ENCODE results near the gene AGR3.
A peak's percentile ranks its signal among the peaks of the same experiment; 100 is the strongest.
"Not testable (repeated sequence)": the region's sequence is repeated elsewhere in the genome, so short reads cannot be mapped to it uniquely, and the experiment has no call there.

The AGR3 gene

GRCh38 chr7:16891338-16891737, 9.6 kb upstream of the AGR3 start:
- no peak for FAIRE-seq

- no peak for FAIRE-seq
Observed at GRCh38 chr7:16889851-16890415, 8.2 kb upstream of the AGR3 start.

DNA sequence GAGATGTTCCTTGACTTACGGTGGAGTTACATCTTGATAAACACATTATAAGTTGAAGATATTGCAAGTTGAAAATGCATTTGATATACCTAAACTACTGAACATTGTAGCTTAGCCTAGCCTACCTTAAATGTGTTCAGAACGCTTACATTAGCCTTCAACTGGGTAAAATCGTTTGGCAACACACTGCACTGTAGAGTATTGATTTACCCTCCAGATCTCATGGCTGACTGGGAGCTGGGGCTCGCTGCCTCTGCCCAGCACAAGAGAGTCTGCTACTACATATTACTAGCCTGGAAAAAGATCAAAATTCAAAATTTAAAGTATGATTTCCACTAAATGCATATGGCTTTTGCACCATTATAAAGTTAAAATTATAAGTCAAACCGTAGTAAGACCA, 7.5 kb upstream of the AGR3 start:
- FAIRE-seq, result no peak

DNA sequence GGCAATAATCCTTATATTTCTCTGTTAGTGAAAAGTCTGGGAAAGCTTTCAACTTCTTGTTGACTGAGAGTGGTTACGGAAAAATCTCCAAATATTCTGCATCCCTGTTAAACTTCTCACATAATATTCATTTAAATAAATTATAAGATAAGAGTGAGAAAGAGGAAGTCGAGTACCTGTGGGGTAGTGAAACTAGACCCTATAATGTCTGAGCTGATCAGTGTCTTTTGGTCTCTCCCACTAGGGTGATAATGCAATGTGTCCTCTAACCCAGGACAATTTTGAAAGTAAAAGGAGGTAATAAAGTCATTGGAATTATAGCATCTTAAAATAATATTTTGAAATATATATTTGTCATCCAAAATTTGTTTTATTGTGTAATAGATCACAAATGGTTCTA, 2.1 kb upstream of the AGR3 start:
- FAIRE-seq, result no peak

GRCh38 chr7:16880554-16880953, 1.2 kb downstream of the AGR3 start:
- no peak for FAIRE-seq

DNA sequence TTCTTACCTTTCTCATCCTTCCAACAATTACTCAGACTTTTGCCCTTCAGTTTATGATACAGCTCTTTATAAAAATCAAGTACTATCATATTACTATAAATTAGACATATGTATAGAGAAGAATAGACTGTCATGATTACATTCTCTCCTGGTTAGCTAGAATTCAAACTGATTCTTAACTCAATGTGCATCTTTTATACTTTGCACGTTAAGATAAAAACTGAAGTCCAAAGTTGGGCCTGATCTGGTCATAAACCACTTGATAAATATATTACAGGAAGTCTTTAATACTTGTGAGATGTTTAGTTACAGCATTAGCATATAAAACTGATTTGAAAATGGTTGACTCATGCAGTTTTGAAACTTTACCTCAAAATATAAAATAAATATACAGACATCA, 2.6 kb downstream of the AGR3 start:
- FAIRE-seq, result no peak

DNA sequence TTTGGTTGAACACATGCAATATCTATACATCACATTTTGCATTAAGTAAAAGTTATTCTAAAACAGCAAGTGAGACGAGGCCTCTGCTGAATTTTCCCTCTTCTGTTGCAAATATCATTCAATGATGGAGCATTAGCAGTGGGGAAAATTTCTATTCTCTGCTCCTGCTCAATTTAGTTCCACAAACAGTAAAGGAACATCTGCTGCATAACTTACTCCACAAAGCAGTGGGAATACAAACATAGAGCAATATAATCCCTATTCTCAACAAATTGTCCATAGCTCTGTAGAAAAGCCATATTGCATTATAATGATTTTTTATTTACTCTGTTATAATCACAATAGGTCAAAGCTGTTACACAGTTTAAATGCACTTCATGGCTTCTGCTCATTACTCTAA, 5.9 kb downstream of the AGR3 start:
- no peak for FAIRE-seq

DNA sequence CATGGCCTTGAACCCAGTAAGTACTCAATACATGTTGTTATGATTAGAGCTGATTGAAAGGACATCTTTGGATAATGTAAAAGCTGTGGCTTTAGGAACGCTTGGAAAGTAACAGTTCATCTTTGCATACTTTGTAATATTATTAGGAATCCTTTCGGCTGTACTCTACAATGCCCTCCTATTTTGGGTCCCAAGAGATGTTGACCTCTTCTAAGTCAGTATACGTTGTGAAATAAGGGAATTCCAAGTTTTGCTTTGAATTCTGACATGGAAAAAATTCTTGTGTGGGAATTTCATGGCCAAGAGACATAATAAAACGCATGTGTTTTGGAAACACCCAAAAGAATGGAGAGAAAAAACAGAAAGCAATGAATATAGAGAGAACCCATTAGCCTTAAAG, 7.7 kb downstream of the AGR3 start:
- FAIRE-seq, result no peak

DNA sequence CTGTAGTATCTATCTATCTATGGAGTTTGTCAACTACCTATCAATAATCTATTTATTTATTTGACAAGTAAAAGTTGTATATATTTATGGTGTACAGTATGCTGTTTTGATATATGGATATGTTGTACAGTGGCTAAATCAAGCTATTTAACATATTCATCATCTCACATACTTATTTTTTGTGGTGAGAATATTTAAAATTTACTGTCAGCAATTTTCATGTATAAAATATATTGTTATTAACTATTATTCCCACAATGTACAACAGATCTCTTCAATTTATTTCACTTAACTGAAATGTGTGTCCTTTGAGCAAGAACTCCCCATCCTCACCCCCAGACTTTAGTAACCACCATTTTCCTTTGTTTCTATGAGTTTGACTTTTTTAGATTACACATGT, 14.5 kb downstream of the AGR3 start:
- FAIRE-seq, result no peak

DNA sequence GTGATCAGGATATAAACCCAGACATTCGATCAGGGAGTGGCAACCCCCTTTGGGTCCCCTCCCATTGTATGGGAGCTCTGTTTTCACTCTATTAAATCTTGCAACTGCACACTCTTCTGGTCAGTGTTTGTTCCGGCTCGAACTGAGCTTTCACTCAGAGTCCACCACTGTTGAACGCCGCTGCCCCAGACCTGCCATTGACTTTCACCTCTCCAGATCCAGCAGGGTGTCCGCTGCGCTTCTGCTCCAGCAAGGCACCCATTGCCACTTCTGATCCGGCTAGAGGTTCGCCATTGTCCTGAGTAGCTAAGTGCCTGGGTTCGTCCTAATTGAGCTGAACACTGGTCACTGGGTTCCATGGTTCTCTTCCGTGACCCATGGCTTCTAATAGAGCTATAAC, 28.6 kb downstream of the AGR3 start:
- not testable (repeated sequence) for FAIRE-seq

GRCh38 chr7:16851829-16852228, 30.0 kb downstream of the AGR3 start:
- FAIRE-seq, result no peak

GRCh38 chr7:16850614-16851466, 30.9 kb downstream of the AGR3 start:
- FAIRE-seq, result no peak

- FAIRE-seq, result no peak
Observed at GRCh38 chr7:16849296-16850148, 32.3 kb downstream of the AGR3 start.

- no peak for FAIRE-seq
Observed at GRCh38 chr7:16847381-16847860, 34.4 kb downstream of the AGR3 start.

- FAIRE-seq, result peak; percentile 79
Observed at GRCh38 chr7:16846601-16847165, 35.1 kb downstream of the AGR3 start.

GRCh38 chr7:16845746-16846145, 36.0 kb downstream of the AGR3 start:
- peak; percentile 29 for FAIRE-seq

GRCh38 chr7:16841681-16842080, 40.1 kb downstream of the AGR3 start:
- no peak for FAIRE-seq

DNA sequence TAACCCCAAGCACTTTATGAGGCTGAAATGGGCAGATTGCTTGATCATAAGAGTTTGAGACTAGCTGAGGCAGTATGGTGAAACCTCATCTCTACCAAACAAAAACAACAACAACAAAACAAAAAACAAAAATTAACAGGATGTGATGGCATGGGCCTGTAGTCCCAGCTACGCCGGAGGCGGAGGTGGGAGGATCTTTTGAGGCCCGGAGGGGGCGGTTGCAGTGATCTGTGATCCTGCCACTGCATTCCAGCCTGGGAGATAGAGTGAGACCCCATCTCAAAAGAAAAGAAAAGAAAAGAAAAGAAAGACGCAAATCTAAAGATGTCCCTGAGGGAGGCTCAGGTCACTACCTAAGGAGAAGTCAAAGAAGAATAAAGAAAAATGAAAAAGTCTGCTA, 41.7 kb downstream of the AGR3 start:
- FAIRE-seq, result no peak

DNA sequence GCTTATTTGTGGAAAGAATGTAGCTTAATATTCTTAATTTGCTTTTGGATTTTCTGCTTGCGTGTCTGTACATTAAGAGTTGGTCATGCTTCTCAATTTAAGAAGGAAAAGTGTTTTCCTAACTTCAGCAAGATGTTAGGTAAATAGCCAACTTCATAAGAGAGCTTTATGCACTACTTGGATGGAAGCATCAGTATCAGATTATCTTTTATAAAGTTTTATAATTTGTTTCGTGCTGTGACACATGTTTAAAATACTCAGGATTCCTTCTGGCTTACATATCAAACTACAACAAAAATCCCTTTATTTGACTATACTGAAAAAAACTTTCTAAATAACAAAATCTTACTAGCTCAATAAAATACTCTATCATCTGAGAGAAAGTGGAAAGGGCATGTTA, 42.1 kb downstream of the AGR3 start:
- peak; percentile 69 for FAIRE-seq

GRCh38 chr7:16838891-16839290, 42.9 kb downstream of the AGR3 start:
- no peak for FAIRE-seq

GRCh38 chr7:16838386-16838785, 43.4 kb downstream of the AGR3 start:
- FAIRE-seq, result no peak

- no peak for FAIRE-seq
Observed at GRCh38 chr7:16836481-16836880, 45.3 kb downstream of the AGR3 start.

- FAIRE-seq, result no peak
Observed at GRCh38 chr7:16833373-16833772, 48.4 kb downstream of the AGR3 start.

Data from endometrium (tissue), 2 donors.